Sciatic nerve (tissue), 2 donors: ENCODE data around the gene RRP12. TPM values are rescaled to one million over a fixed set of nuclear protein-coding genes. Genes with fewer than 3 reads are reported as not detected.
A peak's percentile ranks its signal among the peaks of the same experiment; 100 is the strongest.

Source experiments
- ATAC-seq: fragments of 200-7000 bp; cut with Tn5 transposase; one replicate; pipeline ENCODE4 v1.9.1; 2020; ENCODE audit warnings: mild to moderate bottlenecking, moderate library complexity
- DNase-seq: peaks from one replicate; pipeline ENCODE4 v3.0.0-alpha.2; 2020; ENCODE audit warnings: low spot score
- intact Hi-C: fragments of 100-400 bp; cut with DNase I; formaldehyde crosslinking; loops from one replicate; pipeline ENCODE4 v1.14.2; 2022
- total RNA-seq: library from RNA; stranded (reverse); fragmentation: NEBNext Ultra II Directional; extraction: Animal tissue kit (Norgen Biotek cat#: 25700); gene quantifications from one replicate; pipeline ENCODE4 v1.2.1, GENCODE V29; 2021
- donor health status: DM: no; HTN: no; CAD: no.
- donor health status: DM: no; HTN: no; CAD: no.

Gene RRP12
- total RNA-seq, 1 donor from 2014 or later = 19.6 TPM

DNA sequence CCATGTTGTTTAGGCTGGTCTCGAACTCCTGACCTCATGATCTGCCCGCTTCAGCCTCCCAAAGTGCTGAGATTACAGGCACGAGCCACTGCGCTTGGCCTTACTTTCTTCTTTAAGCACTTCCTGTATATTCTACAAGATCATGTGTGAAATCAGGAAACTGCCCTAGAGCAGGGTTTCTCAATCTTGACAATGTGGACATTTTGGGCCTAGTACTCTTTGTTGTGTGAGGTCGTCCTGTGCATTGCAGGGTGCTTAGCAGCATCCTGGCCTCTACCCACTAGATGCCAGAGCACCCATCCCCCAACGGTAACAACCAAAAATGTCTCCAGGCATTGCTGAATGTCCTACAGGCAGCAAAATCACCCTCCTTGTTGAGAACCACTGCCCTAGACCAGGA is 24.7 kb downstream of the RRP12 start:
- DNase-seq (no peak), ATAC-seq (no peak)
- intact Hi-C loops = no loop called here

DNA sequence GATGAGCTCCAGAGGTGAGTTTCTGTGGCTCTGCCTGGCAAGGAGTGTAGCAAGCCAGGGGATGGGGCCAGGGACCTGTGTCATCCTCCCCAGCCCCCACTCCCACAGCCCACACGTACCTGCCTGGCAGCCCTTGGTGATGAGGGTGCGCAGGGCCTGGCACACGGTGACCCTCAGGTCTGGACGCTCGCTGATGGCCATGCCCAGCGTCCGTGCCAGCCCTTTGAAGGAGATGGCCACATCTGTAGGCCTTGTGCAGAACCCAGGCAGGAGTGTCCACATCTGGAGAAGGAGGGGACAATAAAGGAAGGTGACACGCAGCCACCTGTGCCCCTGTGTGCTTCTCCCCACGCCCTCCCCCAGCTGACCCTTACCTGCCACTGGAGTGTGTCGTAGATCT is 27.7 kb downstream of the RRP12 start:
- ATAC-seq = no peak
- DNase-seq = no peak
- intact Hi-C loops = no loop called here

DNA sequence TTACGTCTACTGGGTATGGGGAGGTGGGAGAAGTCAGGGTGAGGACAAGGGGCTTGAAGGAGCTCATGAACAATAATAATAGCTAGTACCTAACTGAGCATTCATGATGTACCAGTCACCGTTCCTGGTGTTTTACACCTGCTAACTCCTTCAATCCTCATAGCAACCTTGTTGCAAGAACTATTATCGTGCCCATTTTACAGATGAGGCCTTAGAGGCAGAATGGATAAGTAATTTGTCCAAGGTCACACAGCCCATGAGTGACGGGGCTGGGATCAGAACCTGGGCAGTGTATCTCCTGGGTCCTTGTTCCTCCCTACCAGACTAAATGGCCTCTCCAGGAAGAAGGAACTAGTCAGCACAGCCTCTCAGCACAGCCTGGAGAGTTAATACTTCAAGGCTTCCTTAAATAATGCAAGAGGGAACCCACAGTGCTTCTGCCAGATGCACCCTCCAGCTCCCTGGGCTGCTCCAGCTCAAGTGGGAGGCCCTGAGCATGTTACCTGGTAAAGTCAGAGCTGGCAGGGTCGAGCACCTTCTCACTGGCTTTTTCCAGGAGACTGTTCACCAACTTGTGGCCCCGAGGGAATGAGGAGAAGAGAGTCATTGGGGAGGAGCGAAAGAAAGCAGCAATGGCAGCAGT is 28.8 kb downstream of the RRP12 start:
- ATAC-seq = no peak
- no peak for DNase-seq
- intact Hi-C loops = no loop called here

DNA sequence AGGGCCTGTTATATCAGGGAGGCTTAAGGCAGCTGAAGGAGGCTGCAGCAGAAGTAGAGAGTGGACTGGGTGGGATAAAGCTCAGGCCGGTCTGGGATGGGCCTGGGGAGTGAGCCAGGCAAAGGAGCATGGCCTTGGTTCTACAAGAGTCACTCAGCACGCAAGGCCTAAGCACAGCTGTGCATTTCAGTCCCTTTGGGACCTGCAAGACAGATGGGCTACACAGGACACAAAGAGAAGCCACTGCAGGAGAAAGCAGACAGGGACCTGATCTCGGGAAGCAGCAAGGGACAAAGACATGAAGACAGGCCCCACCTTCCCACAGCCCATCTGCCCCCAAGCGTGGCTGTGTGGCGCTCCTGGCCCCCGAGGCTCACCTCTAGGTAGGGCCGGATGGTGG is 29.4 kb downstream of the RRP12 start:
- DNase-seq (no peak), ATAC-seq (no peak)
- intact Hi-C loops = no loop called here

DNA sequence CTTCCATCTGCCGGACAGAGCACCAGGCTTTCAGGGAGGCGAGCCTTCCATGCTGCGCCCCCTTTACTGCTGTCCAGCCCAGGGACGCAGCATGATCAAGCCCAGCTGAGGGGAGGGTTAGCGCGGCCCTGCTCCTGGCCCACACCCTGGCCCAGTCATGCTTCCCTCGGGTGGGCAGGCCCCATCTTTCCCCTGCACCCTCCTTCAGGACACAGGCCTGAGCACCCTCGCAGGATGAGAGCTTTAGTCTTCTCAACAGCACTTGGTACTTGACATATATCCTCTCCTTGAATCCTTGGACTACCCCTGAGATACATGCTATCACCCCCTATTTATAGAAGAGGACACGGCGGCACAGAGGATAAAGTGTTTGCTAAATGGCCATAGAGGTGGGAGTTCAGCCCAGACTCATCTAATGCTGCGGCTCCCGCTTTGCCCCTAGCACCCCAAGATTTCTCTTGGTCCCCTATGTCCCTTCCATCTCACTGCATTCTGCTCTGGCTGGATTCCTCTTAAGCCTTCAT is 34.0 kb downstream of the RRP12 start:
- intact Hi-C loops = no loop called here
- DNase-seq (no peak), ATAC-seq (no peak)

DNA sequence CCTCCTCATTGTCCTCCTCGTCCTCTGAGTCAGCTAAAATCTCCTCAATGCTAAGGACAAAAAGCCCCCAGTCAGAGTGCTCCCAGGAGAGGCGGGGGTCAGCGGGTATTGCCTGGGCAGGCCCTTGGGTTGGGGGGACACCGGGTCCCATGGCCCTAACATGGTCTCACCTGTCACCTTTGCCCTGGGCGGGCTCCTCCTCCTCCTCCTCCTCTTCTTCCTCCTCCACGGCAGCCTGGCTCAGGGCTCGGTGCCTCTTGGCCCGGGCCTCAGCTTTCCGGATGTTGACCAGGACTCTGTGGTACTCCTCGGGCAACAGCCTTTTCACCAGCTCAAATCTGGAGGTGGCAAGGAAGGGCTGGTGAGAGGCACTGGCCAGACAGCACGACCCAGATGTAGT is 34.6 kb downstream of the RRP12 start:
- DNase-seq (no peak), ATAC-seq (no peak)
- intact Hi-C loops = no loop called here

DNA sequence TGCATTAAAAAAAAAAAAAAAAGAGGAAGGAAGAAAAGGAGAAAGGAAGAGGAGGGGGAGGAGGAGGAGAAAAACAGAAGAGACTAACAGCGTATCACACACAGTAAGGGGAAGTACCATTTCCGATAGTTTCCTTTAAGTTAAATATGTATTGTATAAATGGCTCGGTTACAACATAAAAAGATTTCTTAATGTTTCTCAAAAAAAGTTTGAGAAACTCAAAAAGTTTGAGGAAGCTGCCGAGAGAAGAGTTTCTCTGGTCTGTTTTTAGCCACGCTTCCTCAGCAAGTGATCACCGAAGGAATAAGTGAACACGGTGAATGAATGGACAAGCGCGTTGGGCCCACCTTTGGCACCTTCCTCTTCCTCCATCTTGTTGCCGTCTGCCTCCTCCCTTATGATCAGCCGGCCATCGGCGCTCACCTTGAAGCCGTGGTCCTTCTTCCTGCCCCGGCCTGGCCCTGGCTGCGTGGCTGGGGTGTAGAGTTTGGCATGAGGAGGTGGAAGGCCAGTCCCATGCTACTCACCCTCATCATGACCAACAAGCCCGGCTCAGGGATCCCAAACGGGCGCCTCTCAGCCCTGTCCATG is 35.3 kb downstream of the RRP12 start:
- ATAC-seq (peak; percentile 67), DNase-seq (no peak)
- intact Hi-C loops = no loop called here

DNA sequence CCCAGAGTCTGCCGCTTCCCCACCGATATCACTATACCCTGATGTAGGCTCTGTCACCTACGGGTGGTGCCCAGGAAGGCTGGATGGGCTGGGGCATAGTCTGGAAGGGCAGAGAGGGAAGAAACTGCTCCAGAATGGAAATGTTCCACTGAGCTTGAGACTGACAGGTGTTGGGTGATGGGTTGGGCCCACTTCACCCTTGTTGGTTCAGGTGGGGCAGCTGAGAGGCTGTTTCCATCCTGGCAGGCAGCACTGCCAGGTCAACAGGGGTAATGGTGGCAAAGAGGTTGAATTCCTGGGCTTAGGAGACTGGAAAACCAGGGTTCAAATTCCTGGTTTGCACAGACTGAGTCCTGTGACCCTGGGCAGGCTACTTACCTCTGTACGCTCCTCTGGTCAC is 38.1 kb downstream of the RRP12 start:
- DNase-seq = no peak
- intact Hi-C loops = no loop called here
- ATAC-seq = no peak

DNA sequence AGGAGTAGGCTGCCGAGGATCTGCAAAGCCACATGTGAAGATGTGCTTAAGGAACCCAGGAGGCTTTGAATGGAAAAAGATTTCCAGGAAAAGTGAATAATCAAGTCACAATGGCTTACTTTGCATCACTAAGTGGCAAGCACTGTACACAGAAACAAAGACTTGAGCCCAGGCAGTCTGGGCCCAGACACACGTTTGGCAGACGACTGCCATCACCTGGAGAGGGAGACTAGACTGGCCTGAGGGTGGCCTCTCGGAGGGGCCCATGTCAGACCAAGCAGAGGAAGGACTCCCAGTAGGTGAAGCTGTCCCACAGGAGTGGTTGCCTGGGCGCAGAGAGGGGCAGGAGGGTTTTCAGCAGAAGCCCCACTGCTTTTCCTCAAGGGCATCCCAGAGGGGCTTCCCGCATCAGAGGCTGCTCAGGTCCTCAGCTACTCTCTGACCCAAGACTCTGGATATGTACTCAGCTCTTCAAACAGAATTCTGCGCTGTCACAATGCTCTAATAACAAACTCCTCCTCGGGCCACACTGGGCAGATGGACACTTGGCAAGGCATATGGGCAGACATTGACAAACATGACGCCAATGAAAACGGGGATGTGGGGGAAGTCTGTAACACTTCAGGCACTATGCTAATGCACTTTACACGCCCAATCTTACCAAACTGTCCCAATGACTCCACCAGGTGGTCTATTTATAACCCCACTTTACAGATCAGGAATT is 38.7 kb downstream of the RRP12 start:
- ATAC-seq = no peak
- DNase-seq = no peak
- intact Hi-C loops = no loop called here

DNA sequence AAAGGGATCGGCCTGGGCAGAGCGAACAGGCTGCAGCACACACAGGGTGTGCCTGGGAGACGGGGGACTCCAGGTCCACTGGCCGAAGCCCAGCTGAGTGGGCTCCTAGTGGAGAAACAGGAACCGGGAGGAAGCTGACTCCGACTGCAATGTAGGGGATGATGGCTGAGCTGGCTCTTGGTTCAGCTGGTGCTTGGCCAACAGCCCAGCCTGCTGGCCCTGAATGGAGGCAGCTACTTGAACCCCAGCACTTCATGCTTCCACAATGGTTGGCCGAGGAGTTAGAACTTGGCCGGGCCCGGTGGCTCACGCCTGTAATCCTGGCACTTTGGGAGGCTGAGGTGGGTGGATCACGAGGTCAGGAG is 39.6 kb downstream of the RRP12 start:
- intact Hi-C loops = no loop called here
- no peak for DNase-seq
- no peak for ATAC-seq

DNA sequence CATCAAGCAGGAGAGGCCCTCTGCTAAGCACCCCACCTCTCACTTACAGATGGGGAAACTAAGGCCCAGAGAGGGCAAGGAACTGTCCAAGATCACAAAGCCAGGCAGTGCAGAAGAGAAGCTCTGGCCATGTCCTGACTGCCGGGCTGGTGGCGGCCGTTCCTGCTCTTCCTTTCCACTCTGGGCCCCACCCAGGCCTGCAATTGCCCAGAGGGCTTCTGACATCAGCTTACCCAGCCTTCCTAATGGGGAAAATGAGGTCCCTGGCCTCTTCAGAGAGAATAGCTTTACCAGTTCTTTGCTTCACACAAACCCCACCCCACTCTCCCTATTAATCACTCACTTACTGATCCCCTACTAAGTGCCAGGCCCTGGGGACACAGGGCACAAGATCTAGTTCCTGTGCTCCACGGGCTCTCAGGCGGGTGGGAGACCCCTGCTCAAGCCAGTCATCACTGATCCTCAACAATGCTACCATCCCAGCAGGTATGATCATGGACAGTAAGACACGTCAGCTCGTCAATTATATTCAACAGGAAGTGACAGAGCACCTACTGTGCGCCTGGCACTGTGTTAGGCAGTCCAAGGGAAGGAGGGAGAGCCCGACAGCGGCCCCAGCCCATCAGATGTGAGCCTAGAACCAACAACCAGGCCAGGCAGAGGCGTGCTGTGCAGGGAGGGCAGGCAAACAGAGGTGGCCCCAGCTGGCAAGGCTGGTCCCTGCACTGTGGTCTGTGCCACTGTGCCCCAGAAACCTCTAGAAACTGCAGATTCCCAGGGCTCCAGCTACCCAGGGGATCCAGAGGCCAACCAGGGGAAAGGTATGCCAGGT is 40.2 kb downstream of the RRP12 start:
- ATAC-seq (no peak), DNase-seq (no peak)
- intact Hi-C loops = no loop called here

DNA sequence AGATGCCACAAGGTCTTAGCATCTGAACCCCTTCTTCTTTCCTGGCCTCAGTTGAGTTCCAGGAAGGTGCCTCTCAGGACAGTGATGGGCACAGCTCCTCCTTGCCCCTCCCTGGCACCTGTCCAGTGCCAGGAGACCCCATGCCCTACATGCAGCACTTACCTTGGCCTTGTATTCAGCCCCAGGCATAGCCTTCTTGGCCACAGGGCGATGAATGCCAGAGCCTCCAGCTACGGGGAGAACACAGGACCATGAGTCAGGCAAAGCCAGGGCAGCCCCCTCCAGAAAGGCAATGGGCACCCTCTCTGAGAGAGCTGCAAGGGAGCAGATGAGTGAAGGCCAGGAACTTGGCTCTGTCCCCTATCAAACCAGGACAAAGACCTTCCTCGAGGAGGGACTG is 42.4 kb downstream of the RRP12 start:
- ATAC-seq = no peak
- intact Hi-C loops = no loop called here
- DNase-seq = no peak

DNA sequence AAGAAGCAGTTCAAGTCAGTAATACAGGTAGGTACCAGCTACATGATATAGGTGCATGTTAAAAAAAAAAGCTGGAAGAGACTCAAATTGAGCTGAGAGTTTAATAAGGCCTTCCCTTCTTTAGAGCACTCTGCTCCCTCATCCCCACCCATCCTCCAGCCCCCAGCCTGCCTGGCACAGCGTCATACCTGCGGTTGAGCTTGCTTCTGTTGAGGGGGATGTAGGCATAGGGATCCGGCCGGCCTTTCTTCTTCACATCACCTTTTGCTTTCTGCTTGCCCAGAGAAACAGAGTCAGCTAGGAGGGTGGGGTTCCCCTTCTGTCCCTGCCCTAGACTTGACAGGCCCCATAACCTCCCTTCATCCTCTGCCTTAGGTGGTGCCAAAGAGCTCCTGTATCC is 42.8 kb downstream of the RRP12 start:
- no peak for ATAC-seq
- intact Hi-C loops = no loop called here
- no peak for DNase-seq

DNA sequence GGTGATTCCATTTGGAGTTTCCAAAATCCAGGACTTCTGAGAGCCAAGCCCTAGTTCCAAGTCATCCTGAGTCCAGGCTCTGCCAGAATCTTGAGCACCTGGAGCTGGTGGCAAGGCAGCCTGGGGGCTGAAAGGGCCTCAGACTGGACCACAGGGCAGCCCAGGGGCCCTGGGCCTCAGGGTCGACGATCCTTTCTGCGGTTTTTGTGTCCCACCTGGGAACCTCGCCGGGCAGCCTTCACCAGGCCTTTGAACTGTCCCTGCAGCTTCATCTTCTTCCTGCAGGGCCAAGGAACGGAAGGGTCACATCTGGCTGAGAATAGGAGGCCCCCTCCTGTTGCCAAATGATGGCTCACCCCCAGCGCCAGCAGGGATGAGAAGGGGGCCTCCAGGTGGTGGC is 44.2 kb downstream of the RRP12 start:
- DNase-seq (no peak), ATAC-seq (no peak)
- intact Hi-C loops = no loop called here

DNA sequence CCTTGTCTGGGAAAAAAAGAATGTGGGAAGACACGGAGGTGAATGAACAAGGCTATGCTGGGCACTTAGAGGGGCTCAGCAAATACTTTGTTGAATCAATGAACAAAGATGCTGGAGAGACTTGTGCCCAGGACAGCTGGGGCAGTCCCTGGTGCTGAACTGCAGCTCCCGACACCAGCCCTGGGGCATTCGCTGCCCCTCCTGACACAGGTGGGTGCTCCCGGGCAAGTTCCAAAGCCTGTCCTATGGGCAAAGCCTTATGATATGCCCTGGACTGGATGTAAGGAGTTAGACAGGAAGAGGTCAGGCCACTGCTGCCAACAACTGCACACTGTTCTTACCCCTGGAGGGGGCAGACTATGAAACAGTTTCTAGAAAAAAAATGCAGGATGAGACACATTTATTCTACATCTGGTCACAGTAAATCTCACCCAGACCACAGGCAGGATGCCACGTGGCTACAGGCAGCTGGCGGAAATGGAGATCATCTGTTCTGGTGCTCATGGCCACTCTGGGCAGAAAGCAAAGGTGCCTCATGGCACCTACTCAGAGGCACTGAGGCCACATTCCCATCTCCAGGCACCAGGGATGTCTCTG is 44.7 kb downstream of the RRP12 start:
- ATAC-seq = peak; percentile 37
- no peak for DNase-seq
- intact Hi-C loops = no loop called here

DNA sequence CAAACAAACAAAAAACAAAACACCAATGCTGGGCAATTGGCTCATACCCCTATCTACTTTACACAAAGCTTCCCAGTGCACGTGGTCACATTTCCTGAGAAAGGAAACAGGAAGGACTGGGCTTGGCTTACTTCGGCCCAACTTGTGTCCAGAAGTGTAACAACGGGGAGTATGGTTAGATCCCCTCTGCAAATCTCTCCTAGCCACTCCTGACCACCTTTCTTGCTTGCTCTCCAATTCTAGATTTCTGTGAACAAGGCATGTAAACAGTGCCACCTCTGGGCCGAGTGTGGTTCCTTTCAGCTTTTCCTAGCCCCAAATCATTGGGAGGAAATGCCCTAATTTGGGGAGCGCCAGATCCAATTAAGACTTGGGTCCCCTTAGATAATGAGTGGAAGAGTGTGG is 45.6 kb downstream of the RRP12 start:
- ATAC-seq (peak; percentile 72), DNase-seq (no peak)
- intact Hi-C loops = no loop called here

DNA sequence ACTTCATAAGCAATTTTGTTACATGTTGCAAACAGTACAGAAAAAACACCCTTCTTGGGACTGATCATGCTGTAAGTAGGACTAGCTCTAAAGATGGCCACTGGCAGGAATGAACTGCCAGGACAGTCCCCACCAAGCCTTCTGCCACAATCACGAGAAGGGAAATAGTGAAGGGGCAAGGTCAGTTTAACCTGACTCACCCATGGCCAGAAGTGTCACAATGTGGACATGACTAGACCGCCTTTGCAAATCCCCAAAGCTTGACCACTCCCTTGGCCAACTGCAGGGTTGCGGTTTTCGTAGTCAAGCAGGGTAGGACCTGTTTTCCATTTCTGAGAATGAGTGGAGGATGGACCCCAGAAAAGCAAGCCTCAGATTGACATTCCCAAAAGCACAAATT is 47.2 kb downstream of the RRP12 start:
- ATAC-seq (no peak), DNase-seq (no peak)
- intact Hi-C loops = no loop called here

DNA sequence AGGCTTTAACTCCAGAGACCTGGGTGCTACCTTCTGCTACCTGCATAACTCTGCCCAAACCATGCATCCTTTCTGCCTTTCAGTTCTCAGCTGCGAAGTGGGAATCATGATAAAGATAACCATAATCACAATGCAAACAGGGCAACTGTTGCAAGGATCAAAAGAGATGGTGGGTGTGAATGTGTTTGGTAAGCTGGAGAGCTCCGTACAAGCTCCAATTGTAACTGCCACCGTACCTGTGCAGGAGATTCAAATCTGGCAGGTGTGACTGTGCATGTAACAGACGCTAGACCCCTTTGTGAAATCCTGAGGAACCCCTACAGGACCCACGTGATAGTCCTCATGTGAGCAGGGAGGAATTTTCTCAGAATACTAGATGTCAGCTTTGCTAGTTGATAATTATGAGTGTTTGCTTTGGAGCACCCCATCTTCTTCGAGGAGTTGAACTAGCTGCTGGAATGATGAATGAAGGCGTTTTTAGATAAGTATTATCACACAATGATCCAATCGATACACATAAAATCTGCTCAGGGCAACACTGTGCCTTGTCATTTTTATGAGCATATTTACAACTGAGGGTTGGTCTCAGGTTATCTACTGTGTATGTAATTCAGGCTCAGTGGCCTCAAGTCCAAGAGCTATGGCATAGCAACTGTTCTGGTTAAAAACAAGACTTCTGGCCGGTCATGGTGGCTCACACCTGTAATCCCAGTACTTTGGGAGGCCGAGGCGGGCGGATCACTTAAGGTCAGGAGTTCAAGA is 51.2 kb downstream of the RRP12 start:
- intact Hi-C loops = no loop called here
- DNase-seq = no peak
- ATAC-seq = no peak

DNA sequence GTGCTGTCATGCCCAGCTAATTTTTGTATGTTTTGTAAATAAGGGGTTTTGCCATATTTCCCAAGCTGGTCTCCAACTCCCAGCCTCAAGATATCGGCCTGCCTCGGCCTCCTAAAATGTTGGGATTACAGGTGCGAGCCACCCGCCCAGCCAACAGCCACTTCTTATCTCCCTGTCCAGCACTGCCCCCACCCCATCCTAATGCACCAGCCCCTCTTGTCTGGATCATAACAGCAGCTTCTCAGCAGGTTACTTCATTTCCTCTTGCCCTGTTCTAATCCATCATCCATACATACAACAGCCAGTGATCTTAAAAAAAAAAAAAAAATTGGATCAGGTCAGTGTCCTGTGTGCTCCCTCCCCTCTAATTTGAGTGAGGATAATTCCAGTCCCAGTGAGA is 53.8 kb downstream of the RRP12 start:
- intact Hi-C loops = no loop called here
- ATAC-seq (no peak), DNase-seq (no peak)
